B cell (primary cell): Measurements from ENCODE around the gene TRPC6. TPM values are rescaled to one million over a fixed set of nuclear protein-coding genes. Genes with fewer than 3 reads are reported as not detected.

ENCODE experiments used
- ATAC-seq: fragments of 200-7000 bp; cut with Tn5 transposase; one replicate; pipeline ENCODE4 v1.10.0; 2021; ENCODE audit warnings: low read depth, mild to moderate bottlenecking, moderate number of reproducible peaks, moderate library complexity
- CTCF ChIA-PET: fragments of 350-600 bp; sonication (Branson Sonifier 250); formaldehyde crosslinking; loops from one replicate; lab custom pipeline; 2021; ENCODE audit warnings: antibody characterized with exemption, inconsistent platforms; lab: Charles Lee
- POLR2A ChIA-PET: fragments of 350-600 bp; sonication (Branson Sonifier 250); formaldehyde crosslinking; loops from one replicate; lab custom pipeline; 2021; ENCODE audit warnings: antibody characterized with exemption; lab: Charles Lee
- DNase-seq: peaks from one replicate; pipeline ENCODE4 v3.0.0; 2013
- H2AFZ ChIP-seq: 2 replicates; pipeline ENCODE4 v1.6.1; 2012; ENCODE audit warnings: mild to moderate bottlenecking, low read depth, low read length; ENCODE audit not compliant: insufficient read depth, poor library complexity, severe bottlenecking
- H3K27ac ChIP-seq, 2 donors: 1 replicate in 1 of 2; 2 replicates in 1 of 2; pipeline ENCODE4 v1.5.1; 2012 to 2013; ENCODE audit warnings: low read length in 2 of 2, mild to moderate bottlenecking in 2 of 2, moderate library complexity in 1 of 2
- H3K27me3 ChIP-seq, 4 experiments: fragments of 200-600 bp in 1 of 4; sonication (generic) in 1 of 4; replicated peaks in 1 of 4; 1 replicate in 2 of 4; 2 replicates in 2 of 4; pipeline versions ENCODE4 v1.6.1 to v1.7.0; 2013 to 2016; ENCODE audit warnings: low read length in 3 of 4, mild to moderate bottlenecking in 2 of 4, mixed read lengths in 1 of 4, moderate library complexity in 1 of 4; ENCODE audit not compliant: insufficient read depth in 4 of 4, control insufficient read depth in 3 of 4; ENCODE audit errors: control extremely low read depth in 1 of 4
- H3K36me3 ChIP-seq, 2 experiments: replicated peaks in 1 of 2; 1 replicate in 1 of 2; 2 replicates in 1 of 2; pipeline versions ENCODE4 v1.6.1 to v1.7.1; 2013; ENCODE audit warnings: low read length in 1 of 2; ENCODE audit not compliant: insufficient read depth in 2 of 2, control insufficient read depth in 1 of 2; ENCODE audit errors: control extremely low read depth in 1 of 2, extremely low read depth in 1 of 2
- H3K4me1 ChIP-seq, 2 donors: fragments of 200-600 bp in 1 of 2; sonication (generic) in 1 of 2; 1 replicate in 1 of 2; 2 replicates in 1 of 2; pipeline versions ENCODE4 v1.5.1 to v1.6.1; 2013 to 2017; ENCODE audit warnings: low read length in 2 of 2; ENCODE audit not compliant: control insufficient read depth in 2 of 2, insufficient read depth in 2 of 2
- H3K4me2 ChIP-seq: replicated peaks from 2 replicates; pipeline ENCODE3; 2012; ENCODE audit warnings: mild to moderate bottlenecking, low read depth, low read length; ENCODE audit not compliant: poor library complexity, severe bottlenecking
- H3K4me3 ChIP-seq, 5 experiments: fragments of 200-600 bp in 1 of 5; sonication (generic) in 1 of 5; 1 replicate in 3 of 5; 2 replicates in 2 of 5; pipeline versions ENCODE4 v1.5.1 to v1.7.0; 2011 to 2016; ENCODE audit warnings: low read length in 4 of 5, mild to moderate bottlenecking in 4 of 5, low read depth in 2 of 5, control low read depth in 1 of 5, moderate library complexity in 1 of 5; ENCODE audit not compliant: insufficient read depth in 1 of 5; ENCODE audit errors: control extremely low read depth in 1 of 5, extremely low read depth in 1 of 5
- H3K79me2 ChIP-seq: fragments of 200-600 bp; sonication (generic); one replicate; pipeline ENCODE4 v1.6.0; 2016; ENCODE audit warnings: low read length; ENCODE audit not compliant: control insufficient read depth, insufficient read depth
- H3K9ac ChIP-seq: fragments of 200-600 bp; sonication (generic); 2 replicates; pipeline ENCODE4 v1.6.1; 2017; ENCODE audit warnings: mild to moderate bottlenecking, low read length, moderate library complexity
- H3K9me3 ChIP-seq, 3 donors: one replicate each; pipeline versions ENCODE4 v1.6.1 to v1.7.1; 2013; ENCODE audit warnings: low read length in 2 of 3; ENCODE audit not compliant: control insufficient read depth in 2 of 3, insufficient read depth in 1 of 3; ENCODE audit errors: control extremely low read depth in 1 of 3
- H4K20me1 ChIP-seq: 2 replicates; pipeline ENCODE4 v1.6.0; 2012; ENCODE audit warnings: mild to moderate bottlenecking, low read length; ENCODE audit not compliant: insufficient read depth, control insufficient read depth, poor library complexity, severe bottlenecking
- H3K27ac Mint-ChIP-seq: one replicate; pipeline ENCODE4 v1.8.0; 2021; ENCODE audit warnings: mixed read lengths
- H3K27me3 Mint-ChIP-seq: one replicate; pipeline ENCODE4 v1.8.0; 2021; ENCODE audit warnings: mixed read lengths
- H3K4me1 Mint-ChIP-seq: one replicate; pipeline ENCODE4 v1.8.0; 2021; ENCODE audit warnings: mixed read lengths
- H3K4me3 Mint-ChIP-seq: one replicate; pipeline ENCODE4 v1.8.0; 2021; ENCODE audit warnings: mixed read lengths
- H3K9me3 Mint-ChIP-seq: one replicate; pipeline ENCODE4 v1.8.0; 2022; ENCODE audit warnings: mixed read lengths; ENCODE audit not compliant: insufficient read depth
- CTCF ChIP-seq: fragments of 200-600 bp; IDR thresholded peaks from one replicate; pipeline ENCODE4 v1.8.0; 2022; ENCODE audit warnings: antibody characterized with exemption, mild to moderate bottlenecking
- EZH2 ChIP-seq: IDR thresholded peaks from 2 replicates; pipeline ENCODE4 v1.6.1; 2012; ENCODE audit warnings: borderline replicate concordance, low read depth, mild to moderate bottlenecking, moderate library complexity, low read length; ENCODE audit not compliant: insufficient read depth, poor library complexity, severe bottlenecking
- WGBS: methylation state at CpG from one replicate; pipeline ENCODE4 v1.1.5; 2013; ENCODE audit warnings: missing lambda C conversion rate; ENCODE audit not compliant: insufficient coverage; 5-methylcytosine and 5-hydroxymethylcytosine counted together
- intact Hi-C: fragments of 100-400 bp; cut with micrococcal nuclease; formaldehyde crosslinking; loops from one replicate; pipeline ENCODE4 v1.10.0; 2022
- polyA plus RNA-seq: library from polyadenylated mRNA; depleted of rRNA; stranded (reverse); fragments of >200 nt; gene quantifications from 2 replicates; pipeline ENCODE4 v1.2.3, GENCODE V29; 2012
- total RNA-seq, 2 donors: library from RNA; stranded (reverse); fragments of 120-200 nt in 1 of 2; gene quantifications; 1 replicate in 1 of 2; 2 replicates in 1 of 2; pipeline versions ENCODE4 v1.2.3 to v1.2.4, GENCODE V29; 2013 to 2022

The TRPC6 gene
- total and polyA plus RNA-seq, 2 donors (not counting 1 experiment from before 2014, with no cell fraction given): 0.01 TPM; not detected in 1

DNA sequence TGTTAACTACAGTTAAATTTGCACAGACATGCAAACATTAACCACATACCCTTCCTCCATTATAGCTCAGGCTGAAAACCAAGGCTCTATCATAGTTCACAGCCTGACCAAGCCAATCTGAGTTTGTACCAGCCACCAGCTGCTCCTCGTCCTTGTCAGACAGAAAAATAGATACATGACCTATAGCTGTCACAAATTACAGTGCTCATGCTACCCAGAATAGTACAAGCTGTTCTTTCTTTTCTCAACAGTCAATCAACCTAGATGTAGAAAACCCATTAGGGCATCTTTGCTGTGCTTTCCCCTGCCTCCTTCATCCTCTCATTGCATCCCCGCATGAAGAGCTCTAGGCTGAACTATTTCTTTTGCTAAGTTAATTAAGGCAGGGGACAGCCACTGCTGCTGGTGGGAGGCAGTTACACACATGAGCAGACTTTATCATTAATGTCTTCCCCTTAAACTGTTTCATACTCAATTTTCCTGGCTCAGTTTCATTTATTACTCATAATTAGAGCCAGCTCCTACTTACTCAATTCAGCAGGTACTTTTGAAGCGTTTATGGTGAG is 148.3 kb downstream of the TRPC6 start:
- Histone ChIP-seq H3K4me1 (no peaks in the 10 kb centered on the region), H3K27me3 (no peaks in the 10 kb centered on the region), H3K27ac (no peak overlapping the region), H3K36me3 (no peaks in the 10 kb centered on the region), H3K79me2 (no peaks in the 10 kb centered on the region), H3K9me3 (no peaks in the 10 kb centered on the region), H3K9ac (no peak overlapping the region), H2AFZ (no peak overlapping the region), H3K4me3 (no peak overlapping the region), H4K20me1 (no peaks in the 10 kb centered on the region), H3K4me2 (no peak overlapping the region)
- POLR2A ChIA-PET: no interaction called here
- no peak for TF ChIP-seq EZH2
- no peak for TF ChIP-seq CTCF
- CTCF ChIA-PET: interaction anchor here (1.1 to 1.2 kb wide), 2 partner anchors 453 to 457 kb away, joined by 3 to 4 read pairs; no protein-coding TSS in a partner anchor
- Mint-ChIP-seq H3K4me1 (no peaks in the 10 kb centered on the region), H3K27me3 (peaks cover 9% of the 10 kb centered on the region), H3K27ac (no peak overlapping the region), H3K4me3 (no peak overlapping the region), H3K9me3 (no peaks in the 10 kb centered on the region)
- WGBS: 57% methylated on average over 1 of the region's 3 CpGs
- DNase-seq: no peak
- ATAC-seq: no peak
- intact Hi-C loops: no loop called here

DNA sequence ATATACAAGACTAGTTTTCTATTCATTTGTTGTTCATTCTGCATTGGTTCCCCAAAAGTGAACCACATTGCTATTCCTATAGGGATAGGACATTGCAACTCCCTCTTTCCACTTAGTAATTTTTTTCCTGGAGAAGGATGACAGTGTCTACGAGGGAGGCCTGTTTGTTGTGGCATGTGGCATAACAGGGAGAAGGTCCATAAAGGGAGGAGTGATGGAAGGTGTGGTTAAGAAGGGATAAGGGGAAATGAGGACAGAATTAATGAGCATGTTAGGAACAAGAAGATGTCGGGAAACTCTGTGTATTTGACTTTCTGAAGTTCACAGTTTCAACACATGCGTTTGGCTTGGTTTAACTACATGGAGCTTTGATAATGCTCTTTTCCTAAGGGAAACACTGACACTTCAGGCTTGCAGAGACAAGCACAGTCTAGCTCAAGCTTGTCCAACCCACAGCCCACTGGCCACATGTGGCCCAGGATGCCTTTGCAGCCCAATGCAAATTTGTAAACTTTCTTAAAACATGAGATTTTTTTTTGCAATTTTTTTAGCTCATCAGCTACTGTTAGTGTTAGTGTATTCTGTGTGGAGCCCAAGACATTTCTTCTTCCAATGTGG is 149.7 kb downstream of the TRPC6 start:
- Histone ChIP-seq H3K4me1 (no peaks in the 10 kb centered on the region), H3K4me3 (no peak overlapping the region), H3K9ac (no peak overlapping the region), H3K27me3 (no peaks in the 10 kb centered on the region), H2AFZ (no peak overlapping the region), H3K36me3 (no peaks in the 10 kb centered on the region), H3K9me3 (peaks cover 0 to 2% (median 0%) of the 10 kb centered on the region in 3 donors), H3K27ac (no peak overlapping the region), H3K4me2 (no peak overlapping the region), H4K20me1 (no peaks in the 10 kb centered on the region), H3K79me2 (no peaks in the 10 kb centered on the region)
- H3K4me3 Mint-ChIP-seq: no peak overlapping the region
- 71% methylated on average over 3 of the region's 3 CpGs for WGBS
- TF ChIP-seq CTCF: no peak
- no peak for TF ChIP-seq EZH2
- DNase-seq (no peak), ATAC-seq (no peak)
- POLR2A ChIA-PET: no interaction called here
- CTCF ChIA-PET: no interaction called here
- peaks cover 9% of the 10 kb centered on the region for H3K27me3 Mint-ChIP-seq
- H3K4me1 Mint-ChIP-seq: no peaks in the 10 kb centered on the region
- H3K9me3 Mint-ChIP-seq: no peaks in the 10 kb centered on the region
- no peak overlapping the region for H3K27ac Mint-ChIP-seq
- intact Hi-C loops: no loop called here
